Spleen (tissue), 11 donors: ENCODE measurements around the gene CDH13. TPM values are rescaled to one million over a fixed set of nuclear protein-coding genes. Genes with fewer than 3 reads are reported as not detected.

Experiments
- DNase-seq: peaks from one replicate; pipeline ENCODE4 v3.0.0-alpha.2; 2020
- H3K27ac ChIP-seq, 8 donors: fragments of 200-600 bp; sonication (generic) in 7 of 8; 1 replicate in 4 of 8; 2 replicates in 4 of 8; pipeline versions ENCODE4 v1.5.0 to v1.8.0; 2016 to 2021; ENCODE audit warnings: inconsistent platforms in 4 of 8, mild to moderate bottlenecking in 4 of 8, moderate library complexity in 1 of 8
- H3K27me3 ChIP-seq, 7 donors: fragments of 200-600 bp; sonication (generic) in 6 of 7; replicated peaks in 1 of 7; 1 replicate in 4 of 7; 2 replicates in 3 of 7; pipeline versions ENCODE4 v1.5.0 to v1.8.0; 2016 to 2021; ENCODE audit warnings: inconsistent platforms in 3 of 7, mild to moderate bottlenecking in 1 of 7
- H3K36me3 ChIP-seq, 6 donors: fragments of 200-600 bp; sonication (generic) in 5 of 6; 1 replicate in 4 of 6; 2 replicates in 2 of 6; pipeline versions ENCODE4 v1.5.0 to v1.8.0; 2016 to 2021; ENCODE audit warnings: inconsistent platforms in 2 of 6
- H3K4me1 ChIP-seq, 6 donors: fragments of 200-600 bp; sonication (generic) in 5 of 6; 1 replicate in 3 of 6; 2 replicates in 3 of 6; pipeline versions ENCODE4 v1.5.0 to v1.8.0; 2016 to 2021; ENCODE audit warnings: inconsistent platforms in 3 of 6
- H3K4me3 ChIP-seq, 8 donors: fragments of 200-600 bp; sonication (generic) in 7 of 8; 1 replicate in 4 of 8; 2 replicates in 4 of 8; pipeline versions ENCODE4 v1.5.0 to v1.8.0; 2016 to 2021; ENCODE audit warnings: inconsistent platforms in 4 of 8, mild to moderate bottlenecking in 4 of 8, moderate library complexity in 2 of 8
- H3K9me3 ChIP-seq, 8 donors: fragments of 200-600 bp; sonication (generic) in 7 of 8; 1 replicate in 4 of 8; 2 replicates in 4 of 8; pipeline versions ENCODE4 v1.5.0 to v1.8.0; 2016 to 2021; ENCODE audit warnings: inconsistent platforms in 4 of 8
- CTCF ChIP-seq, 11 experiments: fragments of 200-600 bp in 7 of 11; fragments of 450-650 bp in 4 of 11; sonication (generic) in 4 of 11; IDR thresholded peaks in 8 of 11; conservative IDR thresholded peaks in 3 of 11; 1 replicate in 7 of 11; 2 replicates in 4 of 11; pipeline versions ENCODE4 v1.4.0 to v1.8.0; 2016 to 2021; ENCODE audit warnings: antibody characterized with exemption in 11 of 11, inconsistent platforms in 4 of 11, mild to moderate bottlenecking in 1 of 11
- POLR2A ChIP-seq, 3 donors: fragments of 450-650 bp; IDR thresholded peaks; one replicate each; pipeline ENCODE4 v1.5.1; 2017; ENCODE audit warnings: antibody characterized with exemption in 3 of 3, mild to moderate bottlenecking in 1 of 3
- POLR2AphosphoS5 ChIP-seq, 3 donors: sonication (generic); formaldehyde crosslinking; IDR thresholded peaks; one replicate each; pipeline ENCODE4 v1.5.1; 2017; ENCODE audit warnings: antibody characterized with exemption in 3 of 3
- WGBS, 5 donors: extraction: QIAGEN DNeasy Blood & Tissue Kit in 3 of 5; methylation state at CpG; one replicate each; pipeline versions ENCODE4 v1.1.5 to v1.1.7; 2013 to 2018; 5-methylcytosine and 5-hydroxymethylcytosine counted together
- intact Hi-C: fragments of 100-400 bp; cut with DNase I; formaldehyde crosslinking; loops from one replicate; pipeline ENCODE4 v1.15.0; 2023; ENCODE audit warnings: low total_unique reads
- polyA plus RNA-seq, 3 donors: library from polyadenylated mRNA; stranded (reverse); fragments of 200-250 nt; gene quantifications; one replicate each; pipeline ENCODE4 v1.2.1, GENCODE V29; 2013
- total RNA-seq, 7 donors: library from RNA; depleted of rRNA in 3 of 7; stranded (reverse); fragments of >200 nt in 3 of 7; fragmentation: NEBNext Ultra II Directional in 4 of 7; extraction: Animal tissue kit (Norgen Biotek cat#: 25700) in 4 of 7; gene quantifications; one replicate each; pipeline versions ENCODE4 v1.1.0 to v1.2.1, GENCODE V29; 2016 to 2021
- donor health status: healthy with polysubstance abuse.
- donor health status: DM: no; HTN: no; CAD: no; lungs with moderate emphysema.
- donor health status: DM: no; HTN: no; CAD: no.
- donor health status: Bipolar disorder and iron deficiency.
- donor health status: healthy.
- donor health status: DM: no; HTN: no; CAD: no.
- donor health status: DM: yes; HTN: yes; CAD: no.

The CDH13 gene
- total and polyA plus RNA-seq, 10 donors: 0.13 to 4.6 (median 1.1) TPM

DNA sequence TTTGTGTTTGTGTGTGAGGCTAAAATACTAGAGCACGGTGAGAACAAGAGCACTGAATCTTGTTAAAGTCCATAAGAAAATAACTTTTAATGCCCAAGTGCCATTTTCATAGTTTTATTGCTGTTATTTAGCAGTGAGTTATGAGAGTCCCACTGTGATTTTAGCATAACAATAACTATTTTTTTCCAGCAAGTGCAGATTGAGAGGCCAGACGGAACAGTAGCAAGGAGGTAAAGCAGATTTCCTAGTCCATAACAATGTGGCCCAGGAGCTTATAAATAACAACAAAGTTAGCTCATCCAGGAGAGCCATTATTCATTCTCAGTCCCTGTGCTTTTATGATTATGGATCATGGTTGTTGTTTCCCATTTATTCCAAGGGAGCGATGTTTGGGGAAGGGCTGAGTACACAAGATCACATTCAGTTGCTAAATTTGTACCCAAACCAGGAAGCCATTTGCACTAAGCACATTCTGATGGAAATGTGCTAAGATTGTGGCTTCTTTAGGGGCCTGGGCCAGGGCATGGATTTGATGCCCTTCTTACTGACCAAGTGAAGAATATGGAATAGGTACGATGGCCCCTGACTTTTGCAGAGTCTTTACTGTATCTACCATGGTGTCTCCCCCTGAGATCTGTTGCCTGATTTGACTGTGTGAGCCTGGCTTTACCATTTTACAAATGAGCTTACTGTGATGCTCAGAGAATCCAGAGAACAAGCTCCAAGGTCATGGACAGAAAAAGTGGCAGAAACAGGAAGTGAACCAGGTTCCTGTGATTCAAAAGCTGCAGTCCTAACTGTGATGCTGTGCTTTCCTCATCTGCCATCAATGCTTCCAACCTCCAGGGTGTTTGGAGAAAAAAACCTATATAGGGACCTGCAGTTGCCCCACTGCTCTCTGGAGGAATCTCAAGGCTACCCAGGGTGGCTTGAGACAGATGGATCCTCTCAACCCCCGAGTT, 976.3 kb downstream of the CDH13 start:
- intact Hi-C loops: no loop called here
- Histone ChIP-seq H3K27me3 (no peaks in the 10 kb centered on the region), H3K9me3 (no peaks in the 10 kb centered on the region), H3K4me3 (no peak overlapping the region), H3K36me3 (no peaks in the 10 kb centered on the region), H3K4me1 (no peaks in the 10 kb centered on the region), H3K27ac (no peak overlapping the region)
- TF ChIP-seq POLR2AphosphoS5 (IDR thresholded peaks at IDR 0.05) (no peak), CTCF (IDR thresholded peaks at IDR 0.05 in 8 of 11, conservative IDR thresholded peaks at IDR 0.05 in 3 of 11) (no peak), POLR2A (IDR thresholded peaks at IDR 0.05) (no peak)
- 54 to 75% (median 68%) methylated on average over 5 of the region's 5 CpGs for WGBS, 5 donors
- DNase-seq: no peak

DNA sequence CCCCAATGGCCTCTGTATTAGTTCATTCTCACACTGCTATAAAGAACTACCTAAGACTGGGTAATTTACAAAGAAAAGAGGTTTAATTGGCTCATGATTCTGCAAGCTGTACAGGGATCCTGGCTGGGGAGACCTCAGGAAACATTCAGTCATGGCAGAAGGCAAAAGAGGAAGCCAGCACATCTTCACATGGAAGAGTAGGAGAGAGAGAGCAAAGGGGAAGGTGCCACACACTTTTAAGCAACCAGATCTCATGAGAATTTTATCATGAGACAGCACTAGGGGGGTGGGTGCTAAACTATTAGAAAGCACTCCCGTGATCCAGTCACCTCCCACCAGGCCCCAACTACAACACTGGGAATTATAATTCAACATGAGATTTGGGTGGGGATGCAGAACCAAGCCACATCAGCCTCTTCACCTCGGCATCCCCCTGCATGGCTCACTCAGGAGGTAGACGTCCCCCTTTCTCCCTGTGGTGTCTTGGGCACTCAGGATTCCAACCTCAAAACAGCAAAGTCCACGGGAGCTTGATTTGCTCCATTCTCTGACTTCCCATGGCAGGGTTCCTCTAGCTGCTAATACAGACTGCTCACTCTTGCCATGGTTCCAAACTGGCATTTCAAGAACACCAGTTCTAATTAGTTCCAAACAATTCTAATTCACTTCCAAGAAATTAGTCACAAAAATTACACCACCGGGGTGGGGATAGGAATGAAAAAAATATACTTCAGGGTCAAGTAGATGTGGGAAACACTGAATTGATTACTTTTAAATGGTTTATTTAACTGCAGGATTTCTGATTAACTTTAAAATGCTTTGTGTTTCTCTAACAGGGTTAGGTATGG, 977.2 kb downstream of the CDH13 start:
- Histone ChIP-seq H3K4me1 (no peaks in the 10 kb centered on the region), H3K9me3 (no peaks in the 10 kb centered on the region), H3K36me3 (no peaks in the 10 kb centered on the region), H3K27me3 (no peaks in the 10 kb centered on the region), H3K4me3 (no peak overlapping the region), H3K27ac (no peak overlapping the region)
- WGBS, 5 donors: 70 to 84% (median 76%) methylated on average over 4 to 5 of the region's 5 CpGs
- no peak for TF ChIP-seq CTCF (IDR thresholded peaks at IDR 0.05 in 8 of 11, conservative IDR thresholded peaks at IDR 0.05 in 3 of 11)
- no peak for TF ChIP-seq POLR2AphosphoS5 (IDR thresholded peaks at IDR 0.05)
- no peak for TF ChIP-seq POLR2A (IDR thresholded peaks at IDR 0.05)
- intact Hi-C loops: no loop called here
- no peak for DNase-seq

- no peak overlapping the region for H3K27ac ChIP-seq
- no peaks in the 10 kb centered on the region for H3K36me3 ChIP-seq
- no peak for TF ChIP-seq POLR2AphosphoS5 (IDR thresholded peaks at IDR 0.05)
- no peak for TF ChIP-seq POLR2A (IDR thresholded peaks at IDR 0.05)
- no peak for TF ChIP-seq CTCF (IDR thresholded peaks at IDR 0.05 in 8 of 11, conservative IDR thresholded peaks at IDR 0.05 in 3 of 11)
- H3K4me3 ChIP-seq: no peak overlapping the region
- intact Hi-C loops: no loop called here
- WGBS, 5 donors: 79 to 88% (median 84%) methylated on average over 7 of the region's 7 CpGs
- H3K27me3 ChIP-seq: no peaks in the 10 kb centered on the region
- no peaks in the 10 kb centered on the region for H3K9me3 ChIP-seq
- H3K4me1 ChIP-seq: no peaks in the 10 kb centered on the region
- no peak for DNase-seq
Measured at GRCh38 chr16:83606486-83607030, 979.8 kb downstream of the CDH13 start.
